ENCODE results near the gene MAP3K6. TPM values are rescaled to one million over a fixed set of nuclear protein-coding genes. Genes with fewer than 3 reads are reported as not detected.
A peak's percentile ranks its signal among the peaks of the same experiment; 100 is the strongest.

The MAP3K6 gene
- total and polyA plus RNA-seq, 4 experiments from 2014 or later: 4.5 to 11.7 (median 8.5) TPM

DNA sequence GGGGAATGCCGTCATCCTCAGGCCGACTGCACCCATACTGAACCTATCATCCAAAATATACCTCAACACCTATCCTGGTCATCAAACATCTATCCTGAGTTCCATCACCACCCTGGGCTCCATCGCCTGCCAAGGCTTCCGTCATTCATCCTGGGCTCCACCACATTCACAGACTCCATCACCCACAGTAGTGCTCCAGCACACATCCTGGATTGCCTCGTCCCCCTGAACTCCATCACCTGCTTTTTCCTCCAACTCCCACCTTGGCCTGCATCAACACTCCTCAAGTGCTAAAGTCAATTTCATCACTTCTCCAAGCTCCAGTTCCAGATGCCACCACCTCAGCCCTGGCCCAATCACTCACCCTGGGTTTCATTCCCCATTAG lies 7.8 kb downstream of the MAP3K6 start:
- Histone ChIP-seq H3K4me1 (ENCODE audit: insufficient read depth, low read length) (peaks cover 47% of the 10 kb centered on the region), H3K4me3 (ENCODE audit: low read length in 2 of 2) (no peak overlapping the region), H3K36me3 (ENCODE audit: insufficient read depth, low read length) (no peaks in the 10 kb centered on the region), H3K27ac (ENCODE audit: low read depth, low read length) (no peak overlapping the region), H3K27me3 (ENCODE audit: insufficient read depth, low read length) (no peaks in the 10 kb centered on the region), H3K9me3 (ENCODE audit: control insufficient read depth in 1 of 2, low read length in 2 of 2) (no peaks in the 10 kb centered on the region)
- no peak for DNase-seq
- intact Hi-C loops (cut with micrococcal nuclease): no loop called here
- Mint-ChIP-seq H3K9me3 (peaks cover 0 to 2% (median 0%) of the 10 kb centered on the region in 8 donors), H3K27ac (peak overlapping the region in 5 of 7 donors; percentile 4 to 68 (median 59)), H3K27me3 (no peaks in the 10 kb centered on the region), H3K36me3 (peaks cover 0 to 3% of the 10 kb centered on the region in 2 donors), H3K4me3 (peak overlapping the region in 7 of 8 donors; percentile 32 to 96 (median 70)), H3K4me1 (peaks cover 20 to 65% (median 40%) of the 10 kb centered on the region in 4 donors)
- POLR2A ChIA-PET (ENCODE audit: partially characterized antibody): interaction anchor here (1.3 to 15.5 kb wide), 3 partner anchors 10 to 36 kb away, joined by 3 to 202 read pairs (median 21); partner anchors contain the start of gene SYTL1
- CTCF ChIA-PET (ENCODE audit: partially characterized antibody): interaction anchor here (1.6 to 9.0 kb wide), 11 partner anchors 7 to 248 kb away, joined by 4 to 105 read pairs (median 23); partner anchors contain the start of genes MAP3K6 and SYTL1

DNA sequence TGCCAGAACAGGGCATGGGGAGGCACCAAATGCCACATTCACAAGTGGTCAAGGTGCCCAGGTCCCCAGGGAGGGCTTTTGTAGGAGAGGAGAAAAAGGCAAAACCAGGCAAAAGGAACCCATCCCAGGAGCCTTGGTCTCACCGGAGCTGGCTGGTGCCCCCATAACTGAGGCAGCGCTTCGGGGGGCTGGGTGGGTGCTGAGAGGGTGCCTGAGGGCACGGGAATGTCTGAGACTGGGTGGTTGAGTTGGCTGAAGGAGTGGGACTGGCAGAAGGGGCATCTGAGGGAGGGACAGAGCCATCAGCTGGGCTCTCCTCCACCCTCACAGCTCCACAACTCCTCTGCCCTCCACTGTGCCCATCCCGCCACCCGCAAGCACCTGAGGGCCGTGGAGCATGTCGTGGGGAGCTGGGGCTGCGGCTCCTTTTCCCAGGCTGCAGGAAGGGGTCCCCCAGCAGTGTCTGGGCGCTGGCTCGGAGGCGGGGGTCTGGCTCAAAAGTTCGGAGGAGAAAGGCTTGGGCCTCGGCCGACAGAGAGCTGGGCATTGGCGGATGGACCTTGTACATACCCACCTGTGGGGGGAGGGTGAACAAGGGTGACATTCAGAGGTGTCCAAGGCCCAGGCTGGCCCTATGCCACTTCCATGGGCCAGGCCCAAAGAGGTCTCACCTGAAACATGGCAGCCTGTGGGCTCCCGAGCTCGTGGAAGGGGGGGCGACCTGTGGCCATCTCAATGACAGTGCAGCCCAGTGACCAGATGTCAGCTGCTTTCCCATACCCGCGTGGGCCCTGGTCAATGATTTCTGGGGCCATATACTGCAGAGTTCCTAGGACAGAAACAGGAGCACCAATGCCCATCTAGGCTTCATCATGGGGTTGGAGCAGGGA lies 8.5 kb downstream of the MAP3K6 start:
- no peaks in the 10 kb centered on the region for H3K27me3 Mint-ChIP-seq
- DNase-seq: no peak
- Histone ChIP-seq H3K36me3 (ENCODE audit: insufficient read depth, low read length) (no peaks in the 10 kb centered on the region), H3K4me3 (ENCODE audit: low read length in 2 of 2) (no peak overlapping the region), H3K4me1 (ENCODE audit: insufficient read depth, low read length) (peaks cover 47% of the 10 kb centered on the region), H3K27me3 (ENCODE audit: insufficient read depth, low read length) (no peaks in the 10 kb centered on the region), H3K27ac (ENCODE audit: low read depth, low read length) (no peak overlapping the region), H3K9me3 (ENCODE audit: control insufficient read depth in 1 of 2, low read length in 2 of 2) (no peaks in the 10 kb centered on the region)
- H3K36me3 Mint-ChIP-seq: peaks cover 0 to 4% of the 10 kb centered on the region in 2 donors
- peak overlapping the region in 7 of 8 donors; percentile 74 to 96 (median 79) for H3K4me3 Mint-ChIP-seq
- POLR2A ChIA-PET (ENCODE audit: partially characterized antibody): interaction anchor here (0.6 to 15.5 kb wide), 12 partner anchors 8 to 305 kb away, joined by 3 to 202 read pairs (median 4); partner anchors contain the start of genes CD164L2, MAP3K6 and SYTL1
- CTCF ChIA-PET (ENCODE audit: partially characterized antibody): interaction anchor here (1.2 to 9.0 kb wide), 24 partner anchors 8 to 249 kb away, joined by 3 to 105 read pairs (median 9); partner anchors contain the start of genes CD164L2, MAP3K6 and SYTL1
- H3K27ac Mint-ChIP-seq: peak overlapping the region in 2 of 7 donors; percentile 84 to 90
- intact Hi-C loops (cut with micrococcal nuclease): no loop called here
- H3K9me3 Mint-ChIP-seq: peaks cover 0 to 2% (median 0%) of the 10 kb centered on the region in 8 donors
- H3K4me1 Mint-ChIP-seq: peaks cover 20 to 62% (median 40%) of the 10 kb centered on the region in 4 donors

DNA sequence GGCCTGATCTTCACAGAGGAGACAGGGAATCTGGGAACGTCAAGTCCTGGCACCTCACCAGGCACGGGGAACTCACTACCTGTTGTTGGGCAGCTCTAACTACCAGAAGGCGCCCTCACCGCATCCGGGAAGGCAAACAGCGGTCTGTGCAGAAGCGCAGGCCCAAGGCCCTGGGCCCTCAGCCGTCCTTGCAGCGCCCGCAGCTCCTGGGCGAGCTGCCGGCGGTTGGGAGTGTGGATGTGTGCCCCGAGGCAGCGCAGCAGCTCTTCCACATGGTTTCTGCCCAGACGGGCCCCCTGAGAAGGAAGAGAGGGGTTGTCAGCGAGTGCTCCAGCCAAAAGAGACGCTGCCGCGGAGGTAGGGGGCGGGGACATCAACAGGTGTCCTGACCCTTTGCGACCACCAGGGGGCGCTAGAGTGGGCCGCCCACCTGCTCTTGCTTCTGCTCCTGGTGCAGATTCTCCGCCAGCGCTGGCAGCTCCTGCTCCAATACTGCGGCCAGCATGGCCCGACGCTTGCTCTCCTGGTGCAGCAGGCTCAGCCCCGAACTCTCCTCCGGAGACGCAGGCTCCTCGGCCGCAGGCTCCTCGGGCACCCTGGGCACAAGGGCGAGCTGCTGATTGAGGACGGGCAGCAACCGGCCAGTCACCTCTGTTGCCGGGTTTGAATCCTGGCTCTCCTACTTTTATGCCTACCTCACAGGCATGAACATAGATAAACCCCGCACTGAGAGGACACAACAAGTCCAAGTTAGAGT lies 9.3 kb downstream of the MAP3K6 start:
- Histone ChIP-seq H3K27ac (ENCODE audit: low read depth, low read length) (peak overlapping the region; percentile 57), H3K27me3 (ENCODE audit: insufficient read depth, low read length) (no peaks in the 10 kb centered on the region), H3K9me3 (ENCODE audit: control insufficient read depth in 1 of 2, low read length in 2 of 2) (no peaks in the 10 kb centered on the region), H3K36me3 (ENCODE audit: insufficient read depth, low read length) (no peaks in the 10 kb centered on the region), H3K4me1 (ENCODE audit: insufficient read depth, low read length) (peaks cover 47% of the 10 kb centered on the region), H3K4me3 (ENCODE audit: low read length in 2 of 2) (peak overlapping the region; percentile 44 to 71)
- POLR2A ChIA-PET (ENCODE audit: partially characterized antibody): interaction anchor here (0.5 to 15.5 kb wide), 16 partner anchors 9 to 306 kb away, joined by 3 to 202 read pairs (median 4); partner anchors contain the start of genes CD164L2, MAP3K6, SYTL1 and WDTC1
- H3K4me3 Mint-ChIP-seq: peak overlapping the region; percentile 74 to 85 (median 80)
- peaks cover 18 to 56% (median 40%) of the 10 kb centered on the region in 4 donors for H3K4me1 Mint-ChIP-seq
- H3K9me3 Mint-ChIP-seq: peaks cover 0 to 2% (median 0%) of the 10 kb centered on the region in 8 donors
- no peaks in the 10 kb centered on the region for H3K27me3 Mint-ChIP-seq
- peak overlapping the region; percentile 72 to 90 (median 84) for H3K27ac Mint-ChIP-seq
- peaks cover 0 to 7% of the 10 kb centered on the region in 2 donors for H3K36me3 Mint-ChIP-seq
- CTCF ChIA-PET (ENCODE audit: partially characterized antibody): interaction anchor here (0.7 to 9.0 kb wide), 26 partner anchors 8 to 315 kb away, joined by 3 to 105 read pairs (median 9); partner anchors contain the start of genes CD164L2, IFI6, MAP3K6 and SYTL1
- intact Hi-C loops (cut with micrococcal nuclease): loop anchor here (1.0 kb wide), 4 partner anchors 8 to 38 kb away; no protein-coding TSS in a partner anchor
- DNase-seq: peak; percentile 80 to 84 (median 83)

DNA sequence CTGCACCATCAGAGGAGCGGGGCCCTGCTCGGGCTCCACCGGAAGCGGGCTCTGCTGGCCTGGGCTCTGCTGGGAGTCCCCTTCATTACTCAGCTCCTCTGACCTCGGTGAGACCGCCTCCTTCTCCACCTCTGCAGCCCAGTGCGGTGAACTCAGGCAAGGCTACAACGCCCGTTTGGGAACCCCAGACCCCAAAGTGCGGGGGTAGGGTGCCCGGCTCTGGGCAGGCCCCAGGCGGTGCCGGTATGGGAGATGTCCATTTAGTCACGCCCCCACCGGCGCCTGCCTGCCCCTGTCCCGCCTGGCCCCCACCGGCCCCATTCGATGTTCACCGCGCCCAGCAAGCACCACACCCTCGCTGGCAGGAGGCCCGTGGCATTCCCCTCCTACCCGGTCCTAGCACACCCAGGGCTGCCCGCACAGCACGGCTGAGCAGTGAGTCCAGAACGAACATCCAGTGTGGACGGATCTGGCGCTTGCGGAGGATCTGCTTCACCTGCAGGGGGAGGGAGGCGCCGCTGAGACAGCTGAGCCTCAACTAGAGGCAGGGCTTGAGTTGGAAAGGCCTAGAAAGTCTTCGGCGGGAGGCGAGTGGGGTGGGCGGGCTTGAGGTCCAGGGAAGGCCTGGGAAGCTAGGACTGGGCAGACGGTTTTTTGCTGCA lies 10.0 kb downstream of the MAP3K6 start:
- ChIA-PET CTCF (ENCODE audit: partially characterized antibody) (interaction anchor here (0.7 to 9.0 kb wide), 27 partner anchors 8 to 315 kb away, joined by 3 to 105 read pairs (median 9); partner anchors contain the start of genes CD164L2, IFI6, MAP3K6 and SYTL1), POLR2A (ENCODE audit: partially characterized antibody) (interaction anchor here (0.5 to 15.5 kb wide), 15 partner anchors 8 to 306 kb away, joined by 3 to 202 read pairs (median 4); partner anchors contain the start of genes MAP3K6, SYTL1 and WDTC1)
- Mint-ChIP-seq H3K9me3 (peaks cover 0 to 2% (median 0%) of the 10 kb centered on the region in 8 donors), H3K4me1 (peaks cover 18 to 52% (median 40%) of the 10 kb centered on the region in 4 donors), H3K27me3 (no peaks in the 10 kb centered on the region), H3K27ac (peak overlapping the region; percentile 72 to 90 (median 84)), H3K4me3 (peak overlapping the region; percentile 74 to 85 (median 80)), H3K36me3 (peaks cover 0 to 10% of the 10 kb centered on the region in 2 donors)
- peak overlapping the region; percentile 57 for H3K27ac ChIP-seq (ENCODE audit: low read depth, low read length)
- peak in 3 of 5 donors; percentile 30 to 76 (median 32) for DNase-seq
- peak overlapping the region; percentile 44 to 71 for H3K4me3 ChIP-seq (ENCODE audit: low read length in 2 of 2)
- no peaks in the 10 kb centered on the region for H3K27me3 ChIP-seq (ENCODE audit: insufficient read depth, low read length)
- H3K9me3 ChIP-seq (ENCODE audit: control insufficient read depth in 1 of 2, low read length in 2 of 2): no peaks in the 10 kb centered on the region
- peaks cover 47% of the 10 kb centered on the region for H3K4me1 ChIP-seq (ENCODE audit: insufficient read depth, low read length)
- H3K36me3 ChIP-seq (ENCODE audit: insufficient read depth, low read length): no peaks in the 10 kb centered on the region
- intact Hi-C loops (cut with micrococcal nuclease): loop anchor here (1.0 kb wide), 4 partner anchors 9 to 39 kb away; no protein-coding TSS in a partner anchor

DNA sequence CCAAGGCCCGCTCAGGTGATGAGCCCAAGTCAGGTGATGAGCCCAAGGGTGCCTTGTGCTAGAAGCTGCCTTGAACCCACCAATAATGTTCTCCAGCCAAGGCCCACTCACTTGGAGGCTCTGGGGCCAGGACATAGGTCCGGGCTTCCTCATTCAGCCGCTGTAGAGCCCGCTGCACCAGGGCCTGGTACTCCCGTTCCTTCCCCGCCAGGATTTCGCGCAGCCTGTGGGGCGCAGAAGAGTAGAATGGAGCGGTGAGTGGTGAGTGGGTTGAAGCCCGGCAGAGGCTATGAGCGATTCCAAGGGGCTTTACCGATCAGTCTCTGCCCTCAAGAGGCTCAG lies 10.5 kb downstream of the MAP3K6 start:
- Histone ChIP-seq H3K36me3 (ENCODE audit: insufficient read depth, low read length) (peaks cover 4% of the 10 kb centered on the region), H3K27ac (ENCODE audit: low read depth, low read length) (peak overlapping the region; percentile 30), H3K9me3 (ENCODE audit: control insufficient read depth in 1 of 2, low read length in 2 of 2) (no peaks in the 10 kb centered on the region), H3K4me3 (ENCODE audit: low read length in 2 of 2) (peak overlapping the region in 1 of 2 donors; percentile 15), H3K27me3 (ENCODE audit: insufficient read depth, low read length) (no peaks in the 10 kb centered on the region), H3K4me1 (ENCODE audit: insufficient read depth, low read length) (peaks cover 47% of the 10 kb centered on the region)
- peak overlapping the region; percentile 36 to 84 (median 65) for H3K4me3 Mint-ChIP-seq
- DNase-seq: no peak
- ChIA-PET CTCF (ENCODE audit: partially characterized antibody) (interaction anchor here (1.4 to 9.0 kb wide), 10 partner anchors 10 to 313 kb away, joined by 3 to 105 read pairs (median 20); partner anchors contain the start of genes MAP3K6 and SYTL1), POLR2A (ENCODE audit: partially characterized antibody) (interaction anchor here (0.5 to 15.5 kb wide), 7 partner anchors 10 to 43 kb away, joined by 3 to 202 read pairs (median 3); partner anchors contain the start of genes MAP3K6 and SYTL1)
- peaks cover 0 to 2% (median 0%) of the 10 kb centered on the region in 8 donors for H3K9me3 Mint-ChIP-seq
- peaks cover 0 to 14% of the 10 kb centered on the region in 2 donors for H3K36me3 Mint-ChIP-seq
- intact Hi-C loops (cut with micrococcal nuclease): no loop called here
- no peaks in the 10 kb centered on the region for H3K27me3 Mint-ChIP-seq
- peak overlapping the region in 4 of 7 donors; percentile 12 to 84 (median 48) for H3K27ac Mint-ChIP-seq
- peaks cover 18 to 52% (median 40%) of the 10 kb centered on the region in 4 donors for H3K4me1 Mint-ChIP-seq

DNA sequence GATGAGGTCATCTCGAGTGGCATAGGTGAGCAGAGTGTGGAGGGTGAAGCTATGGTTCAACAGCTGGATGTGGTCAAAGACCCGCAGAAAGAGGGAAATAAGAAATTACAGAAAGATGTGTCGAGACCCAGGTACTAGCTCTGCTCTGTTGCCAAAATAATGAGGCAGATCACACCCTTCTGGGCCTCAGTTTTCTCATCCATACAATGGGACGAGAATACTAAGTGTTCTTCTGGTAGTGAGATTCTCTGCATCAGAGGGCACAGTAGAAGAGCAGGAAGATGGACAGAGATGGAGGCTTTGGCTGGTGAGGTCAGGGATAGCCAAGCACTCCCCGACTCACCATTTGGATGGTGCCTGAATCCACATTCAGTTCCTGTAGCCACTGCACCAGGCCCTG lies 11.1 kb downstream of the MAP3K6 start:
- no peak overlapping the region for H3K27ac ChIP-seq (ENCODE audit: low read depth, low read length)
- H3K9me3 ChIP-seq (ENCODE audit: control insufficient read depth in 1 of 2, low read length in 2 of 2): no peaks in the 10 kb centered on the region
- DNase-seq: no peak
- no peak overlapping the region for H3K4me3 ChIP-seq (ENCODE audit: low read length in 2 of 2)
- CTCF ChIA-PET (ENCODE audit: partially characterized antibody): interaction anchor here (1.4 to 9.0 kb wide), 9 partner anchors 10 to 314 kb away, joined by 3 to 105 read pairs (median 23); partner anchors contain the start of genes MAP3K6 and SYTL1
- H3K27ac Mint-ChIP-seq: peak overlapping the region in 5 of 7 donors; percentile 66 to 93 (median 79)
- peaks cover 4% of the 10 kb centered on the region for H3K36me3 ChIP-seq (ENCODE audit: insufficient read depth, low read length)
- peaks cover 0 to 2% (median 0%) of the 10 kb centered on the region in 8 donors for H3K9me3 Mint-ChIP-seq
- H3K4me1 ChIP-seq (ENCODE audit: insufficient read depth, low read length): peaks cover 47% of the 10 kb centered on the region
- H3K4me1 Mint-ChIP-seq: peaks cover 18 to 51% (median 40%) of the 10 kb centered on the region in 4 donors
- peaks cover 0 to 14% of the 10 kb centered on the region in 2 donors for H3K36me3 Mint-ChIP-seq
- POLR2A ChIA-PET (ENCODE audit: partially characterized antibody): interaction anchor here (0.5 to 15.5 kb wide), 3 partner anchors 11 to 43 kb away, joined by 3 to 202 read pairs (median 3); partner anchors contain the start of genes MAP3K6 and SYTL1
- intact Hi-C loops (cut with micrococcal nuclease): no loop called here
- no peaks in the 10 kb centered on the region for H3K27me3 ChIP-seq (ENCODE audit: insufficient read depth, low read length)
- H3K4me3 Mint-ChIP-seq: peak overlapping the region in 7 of 8 donors; percentile 34 to 84 (median 65)
- H3K27me3 Mint-ChIP-seq: no peaks in the 10 kb centered on the region
